Esophagus muscularis mucosa (tissue), 4 donors: ENCODE measurements around the gene R3HDM4. TPM values are rescaled to one million over a fixed set of nuclear protein-coding genes. Genes with fewer than 3 reads are reported as not detected.

Experiments used
- DNase-seq: peaks from one replicate; pipeline ENCODE4 v3.0.0-alpha.2; 2017; ENCODE audit errors: extremely low spot score
- H3K27ac ChIP-seq, 4 donors: fragments of 200-600 bp; sonication (generic); replicated peaks in 1 of 4; 1 replicate in 3 of 4; 2 replicates in 1 of 4; pipeline ENCODE4 v1.5.1; 2016 to 2019; ENCODE audit warnings: mild to moderate bottlenecking in 1 of 4
- H3K27me3 ChIP-seq, 4 donors: fragments of 200-600 bp; sonication (generic); one replicate each; pipeline versions ENCODE4 v1.5.1 to v1.6.0; 2016 to 2019
- H3K36me3 ChIP-seq, 4 donors: fragments of 200-600 bp; sonication (generic); one replicate each; pipeline ENCODE4 v1.5.1; 2016 to 2019
- H3K4me1 ChIP-seq, 4 donors: fragments of 200-600 bp; sonication (generic); one replicate each; pipeline ENCODE4 v1.5.1; 2016 to 2019
- H3K4me3 ChIP-seq, 4 donors: fragments of 200-600 bp; sonication (generic); 1 replicate in 2 of 4; 2 replicates in 2 of 4; pipeline ENCODE4 v1.5.1; 2016 to 2019; ENCODE audit warnings: mild to moderate bottlenecking in 4 of 4, moderate library complexity in 1 of 4
- H3K9me3 ChIP-seq, 4 donors: fragments of 200-600 bp; sonication (generic); 1 replicate in 3 of 4; 2 replicates in 1 of 4; pipeline ENCODE4 v1.5.1; 2016 to 2019
- CTCF ChIP-seq, 3 experiments: fragments of 200-600 bp in 2 of 3; fragments of 450-650 bp in 1 of 3; sonication (generic) in 2 of 3; IDR thresholded peaks; one replicate each; pipeline ENCODE4 v1.5.1; 2017 to 2019; ENCODE audit warnings: antibody characterized with exemption in 3 of 3, mild to moderate bottlenecking in 2 of 3, moderate library complexity in 1 of 3
- EP300 ChIP-seq: sonication (generic); formaldehyde crosslinking; IDR thresholded peaks from one replicate; pipeline ENCODE4 v1.6.1; 2017; ENCODE audit warnings: antibody characterized with exemption
- POLR2A ChIP-seq: fragments of 450-650 bp; IDR thresholded peaks from one replicate; pipeline ENCODE4 v1.6.1; 2017; ENCODE audit warnings: antibody characterized with exemption, moderate library complexity, mild to moderate bottlenecking, low read depth
- POLR2AphosphoS5 ChIP-seq, 2 donors: sonication (generic); formaldehyde crosslinking; IDR thresholded peaks; one replicate each; pipeline ENCODE4 v1.6.1; 2017; ENCODE audit warnings: antibody characterized with exemption in 2 of 2
- WGBS: methylation state at CpG from one replicate; pipeline ENCODE4 v1.1.5; 2018; 5-methylcytosine and 5-hydroxymethylcytosine counted together
- intact Hi-C: fragments of 100-400 bp; cut with DNase I; formaldehyde crosslinking; loops from one replicate; pipeline ENCODE4 v1.15.1; 2023
- total RNA-seq, 4 donors: library from RNA; depleted of rRNA; stranded (reverse); fragments of >200 nt; gene quantifications; one replicate each; pipeline versions ENCODE4 v1.1.0 to v1.2.1, GENCODE V29; 2016

The R3HDM4 gene
- total RNA-seq, 4 donors from 2014 or later = 32.0 to 52.5 (median 40.0) TPM

- peak; percentile 97 for DNase-seq
- Histone ChIP-seq H3K4me1 (peaks cover 31 to 43% (median 40%) of the 10 kb centered on the region in 4 donors), H3K27ac (peak overlapping the region; percentile 50 to 80 (median 77)), H3K36me3 (peaks cover 0 to 20% (median 3%) of the 10 kb centered on the region in 4 donors), H3K27me3 (no peaks in the 10 kb centered on the region), H3K9me3 (no peaks in the 10 kb centered on the region), H3K4me3 (peak overlapping the region in 3 of 4 donors; percentile 1 to 17 (median 9))
- TF ChIP-seq POLR2AphosphoS5 (IDR thresholded peaks at IDR 0.05) (peak; percentile 75 to 94), EP300 (no peak)
- 6% methylated on average over 17 of the region's 31 CpGs for WGBS
- intact Hi-C loops = no loop called here
Observed at GRCh38 chr19:934865-935479, 22.0 kb upstream of the R3HDM4 start.

GRCh38 chr19:934197-934840 lies 21.3 kb upstream of the R3HDM4 start:
- peak overlapping the region in 3 of 4 donors; percentile 1 to 17 (median 9) for H3K4me3 ChIP-seq
- H3K27ac ChIP-seq = peak overlapping the region; percentile 50 to 80 (median 77)
- intact Hi-C loops = no loop called here
- H3K9me3 ChIP-seq = no peaks in the 10 kb centered on the region
- TF ChIP-seq POLR2A (no peak), EP300 (no peak), POLR2AphosphoS5 (IDR thresholded peaks at IDR 0.05) (no peak), CTCF (IDR thresholded peaks at IDR 0.05) (no peak)
- H3K4me1 ChIP-seq = peaks cover 31 to 41% (median 39%) of the 10 kb centered on the region in 4 donors
- DNase-seq = no peak
- WGBS = 79% methylated on average over 21 of the region's 29 CpGs
- H3K36me3 ChIP-seq = peaks cover 0 to 26% (median 6%) of the 10 kb centered on the region in 4 donors
- H3K27me3 ChIP-seq = no peaks in the 10 kb centered on the region

GRCh38 chr19:933553-933882 lies 20.5 kb upstream of the R3HDM4 start:
- Histone ChIP-seq H3K9me3 (no peaks in the 10 kb centered on the region), H3K27ac (peak overlapping the region; percentile 50 to 80 (median 77)), H3K4me3 (peak overlapping the region; percentile 3 to 40 (median 22)), H3K4me1 (peaks cover 31 to 44% (median 42%) of the 10 kb centered on the region in 4 donors), H3K36me3 (peaks cover 0 to 29% (median 7%) of the 10 kb centered on the region in 4 donors), H3K27me3 (no peaks in the 10 kb centered on the region)
- intact Hi-C loops = no loop called here
- TF ChIP-seq POLR2A = no peak
- TF ChIP-seq CTCF (IDR thresholded peaks at IDR 0.05) = no peak
- TF ChIP-seq POLR2AphosphoS5 (IDR thresholded peaks at IDR 0.05) = no peak
- TF ChIP-seq EP300 = no peak
- WGBS = 56% methylated on average over 11 of the region's 14 CpGs
- DNase-seq = no peak

- H3K4me1 ChIP-seq = peaks cover 31 to 51% (median 48%) of the 10 kb centered on the region in 4 donors
- WGBS = 32% methylated on average over 8 of the region's 54 CpGs
- peak overlapping the region; percentile 3 to 40 (median 22) for H3K4me3 ChIP-seq
- TF ChIP-seq POLR2AphosphoS5 (IDR thresholded peaks at IDR 0.05) (peak; percentile 78 to 80), POLR2A (no peak)
- no peak for DNase-seq
- H3K27ac ChIP-seq = peak overlapping the region; percentile 50 to 80 (median 77)
- H3K9me3 ChIP-seq = no peaks in the 10 kb centered on the region
- H3K36me3 ChIP-seq = peaks cover 0 to 27% (median 7%) of the 10 kb centered on the region in 4 donors
- no peaks in the 10 kb centered on the region for H3K27me3 ChIP-seq
- intact Hi-C loops = no loop called here
Observed at GRCh38 chr19:932648-933552, 19.9 kb upstream of the R3HDM4 start.

GRCh38 chr19:931860-932647 lies 19.0 kb upstream of the R3HDM4 start:
- Histone ChIP-seq H3K9me3 (no peaks in the 10 kb centered on the region), H3K36me3 (peaks cover 0 to 27% (median 7%) of the 10 kb centered on the region in 4 donors), H3K27me3 (no peaks in the 10 kb centered on the region), H3K4me3 (no peak overlapping the region), H3K4me1 (peaks cover 39 to 59% (median 56%) of the 10 kb centered on the region in 4 donors), H3K27ac (peak overlapping the region; percentile 50 to 80 (median 77))
- intact Hi-C loops = no loop called here
- no peak for DNase-seq
- WGBS = 93% methylated on average over 14 of the region's 32 CpGs
- TF ChIP-seq CTCF (IDR thresholded peaks at IDR 0.05) (no peak), POLR2A (no peak), EP300 (no peak), POLR2AphosphoS5 (IDR thresholded peaks at IDR 0.05) (no peak)
